GM18519 (cell line): Measurements from ENCODE around the gene ARHGAP6.

Source experiments
- ATAC-seq: cut with Tn5 transposase; IDR thresholded peaks from one replicate; pipeline ENCODE4 v1.9.1; 2021; ENCODE audit warnings: mild to moderate bottlenecking, moderate library complexity; ENCODE audit not compliant: unreplicated experiment, low FRiP score

Gene ARHGAP6

GRCh38 chrX:11465648-11466411 is 199.9 kb downstream of the ARHGAP6 start:
- ATAC-seq, result no peak

DNA sequence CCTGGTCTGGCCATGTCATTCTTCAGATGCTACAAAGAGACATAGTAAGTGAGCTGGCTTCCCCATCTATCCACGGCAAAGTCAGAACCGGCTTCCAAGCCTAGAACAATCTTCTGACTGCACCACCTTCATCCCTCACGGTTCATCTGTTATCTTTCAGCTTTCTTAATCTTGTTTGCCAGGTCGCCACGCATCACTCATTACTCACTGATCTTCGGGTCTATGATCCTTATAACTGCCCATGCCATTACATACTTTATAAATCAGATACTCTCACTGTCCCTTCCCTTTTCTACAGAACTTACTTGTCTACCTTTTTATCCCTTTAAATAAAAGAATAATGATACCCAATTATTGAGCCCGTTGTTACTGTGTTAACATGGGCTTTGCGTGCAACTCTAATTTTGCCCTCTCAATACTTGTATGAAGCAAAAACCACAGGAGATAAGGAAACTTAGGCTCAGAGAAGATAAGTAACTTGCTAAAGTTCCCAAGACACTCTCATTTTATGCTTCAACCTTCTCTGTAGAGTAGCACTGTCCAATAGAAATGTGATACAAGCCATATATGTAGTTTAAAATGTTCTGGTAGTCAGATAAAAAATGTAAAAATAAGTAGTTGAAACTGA is 200.8 kb downstream of the ARHGAP6 start:
- ATAC-seq, result no peak

- no peak for ATAC-seq
These were observed 201.3 kb downstream of the ARHGAP6 start for GRCh38 chrX:11464380-11464779.

- no peak for ATAC-seq
These were observed 203.1 kb downstream of the ARHGAP6 start for GRCh38 chrX:11462648-11463047.

- no peak for ATAC-seq
These were observed 203.6 kb downstream of the ARHGAP6 start for GRCh38 chrX:11462136-11462535.

GRCh38 chrX:11461201-11462001 is 204.3 kb downstream of the ARHGAP6 start:
- ATAC-seq, result no peak

GRCh38 chrX:11460347-11460746 is 205.4 kb downstream of the ARHGAP6 start:
- ATAC-seq, result no peak

- ATAC-seq, result no peak
These were observed 207.6 kb downstream of the ARHGAP6 start for GRCh38 chrX:11458170-11458569.

DNA sequence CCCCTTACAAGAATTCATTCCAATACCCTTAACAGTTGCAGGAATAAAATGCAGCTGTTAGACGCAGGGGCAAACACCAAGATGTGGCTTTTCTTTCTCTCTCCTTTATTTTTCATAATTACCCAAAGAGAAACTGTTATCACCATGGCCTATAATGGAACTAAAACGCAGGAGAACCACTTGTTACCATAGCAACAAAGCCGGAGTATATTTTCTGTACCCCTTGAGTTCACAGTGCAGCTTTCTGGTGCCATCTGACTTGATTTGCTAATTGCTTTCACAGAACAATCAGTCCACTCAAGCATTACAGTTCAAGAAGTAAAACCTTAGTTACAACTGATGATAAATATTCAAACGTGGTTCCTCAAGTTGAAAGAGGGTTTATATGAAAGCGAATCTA is 214.6 kb downstream of the ARHGAP6 start:
- no peak for ATAC-seq

DNA sequence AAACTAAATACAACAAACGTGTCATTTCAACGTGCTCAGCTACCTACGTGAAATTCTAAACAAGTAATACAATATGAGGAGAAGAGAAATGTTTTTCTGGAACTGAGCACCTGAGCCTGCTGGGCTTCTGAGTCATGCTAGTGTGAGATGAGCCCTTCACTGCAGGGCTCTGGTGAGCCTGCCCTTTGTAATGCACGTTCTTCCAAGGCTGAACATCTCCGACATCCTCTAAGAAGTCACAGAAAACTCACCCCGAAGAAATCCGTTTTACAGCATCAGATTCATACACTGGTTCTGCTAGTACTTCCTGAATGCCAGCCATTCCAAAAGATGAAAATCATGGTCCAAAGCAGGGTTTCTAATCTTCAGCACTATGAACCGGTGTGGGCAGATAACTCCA is 215.4 kb downstream of the ARHGAP6 start:
- no peak for ATAC-seq

GRCh38 chrX:11449613-11450012 is 216.1 kb downstream of the ARHGAP6 start:
- no peak for ATAC-seq

DNA sequence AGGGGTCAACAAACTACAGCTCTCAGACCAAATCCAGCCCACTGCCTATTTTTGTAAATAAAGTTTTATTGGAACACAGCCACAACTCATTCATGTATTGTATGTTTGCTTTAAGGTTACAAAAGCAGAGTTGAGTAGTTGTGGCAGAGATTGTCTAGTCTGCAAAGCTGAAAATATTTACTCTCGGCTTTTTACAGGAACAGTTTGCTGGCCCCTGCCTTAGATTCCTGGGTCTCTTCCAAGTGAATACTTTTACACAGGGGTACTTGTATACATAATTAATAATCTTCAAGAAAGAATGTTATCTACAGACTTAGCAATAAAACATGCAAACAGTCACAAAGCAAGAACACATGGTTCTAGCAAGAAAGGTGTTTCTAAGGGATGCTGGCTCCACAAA is 218.3 kb downstream of the ARHGAP6 start:
- no peak for ATAC-seq

- ATAC-seq, result no peak
These were observed 218.8 kb downstream of the ARHGAP6 start for GRCh38 chrX:11446949-11447348.

GRCh38 chrX:11446336-11446735 is 219.4 kb downstream of the ARHGAP6 start:
- ATAC-seq, result no peak

GRCh38 chrX:11445540-11445939 is 220.2 kb downstream of the ARHGAP6 start:
- no peak for ATAC-seq

DNA sequence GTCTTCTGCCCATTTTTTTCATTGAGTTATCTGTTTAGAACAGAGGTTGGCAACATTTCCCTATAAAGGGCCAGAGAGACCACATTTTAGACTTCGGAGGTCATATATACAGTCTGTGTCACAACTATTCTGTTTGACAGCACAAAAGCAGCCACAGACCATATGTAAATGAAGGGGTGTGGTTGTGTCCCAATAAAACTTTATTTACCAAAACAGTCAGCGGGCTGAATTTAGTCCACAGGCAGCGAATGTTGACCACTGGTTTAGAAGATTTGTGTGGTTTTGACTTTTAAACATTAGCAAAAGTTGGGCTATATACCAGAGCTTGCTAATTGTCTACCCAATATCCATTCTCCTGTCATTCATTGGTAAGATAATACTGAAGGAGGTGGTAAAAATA is 221.7 kb downstream of the ARHGAP6 start:
- no peak for ATAC-seq

DNA sequence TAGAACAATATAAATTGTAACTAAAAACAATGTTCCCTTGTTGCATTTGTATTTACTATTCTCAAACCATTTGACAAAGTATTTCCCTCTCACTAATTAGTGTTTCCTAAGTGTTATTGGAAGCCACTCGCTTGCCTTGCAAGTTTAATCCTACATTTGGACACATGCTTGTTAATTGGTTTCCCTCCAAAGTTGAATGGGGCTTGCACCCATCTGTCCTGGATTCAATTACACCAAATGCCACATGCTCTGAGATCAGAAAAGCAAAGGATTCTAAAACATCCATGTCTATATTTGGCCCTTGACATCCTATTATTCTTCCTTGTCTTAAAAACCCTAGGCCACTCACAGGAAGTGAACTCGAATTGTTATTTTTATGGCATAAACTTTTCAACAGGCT is 225.9 kb downstream of the ARHGAP6 start:
- ATAC-seq, result no peak

GRCh38 chrX:11438767-11439166 is 227.0 kb downstream of the ARHGAP6 start:
- ATAC-seq, result no peak

- ATAC-seq, result no peak
These were observed 227.4 kb downstream of the ARHGAP6 start for GRCh38 chrX:11438380-11438723.

DNA sequence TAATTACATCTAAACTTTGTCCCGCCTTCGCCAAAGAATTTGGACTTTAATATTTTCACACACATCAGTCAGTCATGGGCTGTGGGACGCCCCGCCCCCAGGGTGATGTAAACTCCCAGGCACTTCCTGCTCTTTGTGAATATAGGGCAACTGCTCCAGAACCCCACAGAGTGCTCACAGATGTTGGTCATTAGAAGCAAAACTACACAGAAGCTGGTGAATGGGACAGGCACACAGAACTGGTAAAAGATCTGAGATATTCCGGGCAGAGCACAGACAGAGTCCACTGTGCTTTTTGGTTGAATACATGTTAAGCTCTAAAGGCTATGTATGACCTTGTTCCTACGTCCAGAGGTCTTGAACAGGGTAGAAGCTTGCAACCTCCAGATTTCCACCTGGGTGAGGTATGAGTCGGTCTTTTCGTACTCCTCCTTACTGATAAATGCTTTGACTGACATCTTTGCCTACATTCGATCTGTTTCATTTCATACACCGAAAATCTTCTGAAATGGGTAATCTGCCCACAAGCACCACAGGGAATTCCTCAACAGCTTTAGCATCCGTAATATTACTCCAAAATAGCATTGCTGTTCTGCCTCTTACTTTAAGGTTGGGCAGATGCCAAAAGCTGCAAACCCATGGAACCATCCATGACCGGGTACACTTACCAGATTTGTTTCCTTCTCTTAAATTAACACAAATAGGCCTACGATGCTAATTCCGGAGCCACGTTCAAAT is 227.9 kb downstream of the ARHGAP6 start:
- ATAC-seq, result no peak

GRCh38 chrX:11435568-11435967 is 230.2 kb downstream of the ARHGAP6 start:
- ATAC-seq, result no peak
